K562 (cell line): ENCODE measurements around the gene LAP3. TPM values are rescaled to one million over a fixed set of nuclear protein-coding genes. Genes with fewer than 3 reads are reported as not detected.

Source experiments
- BHLHE40 ChIP-seq: IDR thresholded peaks from 2 replicates; pipeline ENCODE4 v1.6.1; 2011; ENCODE audit warnings: low read length, improper control_type of control experiment
- BRD4 ChIP-seq: fragments of 200-600 bp; sonication (generic); IDR thresholded peaks from 2 replicates; pipeline ENCODE4 v1.6.1; 2017; ENCODE audit warnings: inconsistent platforms
- CCAR2 ChIP-seq: fragments of 200-400 bp; formaldehyde crosslinking; IDR thresholded peaks from 2 replicates; pipeline ENCODE4 v1.6.1; 2017; ENCODE audit warnings: mild to moderate bottlenecking, low read depth, low read length
- CREB3 ChIP-seq: fragments of 450-650 bp; conservative IDR thresholded peaks from 2 replicates; pipeline ENCODE4 v1.6.1; 2016; ENCODE audit warnings: missing genetic modification characterization, low read depth, mild to moderate bottlenecking, missing compliant biosample characterization, moderate library complexity
- CREBBP ChIP-seq: IDR thresholded peaks from one replicate; pipeline ENCODE4 v1.6.1; 2012; ENCODE audit warnings: low read depth, mild to moderate bottlenecking, control low read depth, inconsistent platforms, low read length
- DACH1 ChIP-seq: fragments of 450-650 bp; IDR thresholded peaks from 2 replicates; pipeline ENCODE4 v1.6.1; 2018; ENCODE audit not compliant: partially characterized antibody
- DDX20 ChIP-seq: fragments of 450-650 bp; IDR thresholded peaks from 2 replicates; pipeline ENCODE4 v1.6.1; 2016; ENCODE audit warnings: missing genetic modification characterization, low read depth, mild to moderate bottlenecking, missing compliant biosample characterization, moderate library complexity
- EP400 ChIP-seq: fragments of 450-650 bp; IDR thresholded peaks from 2 replicates; pipeline ENCODE4 v1.6.1; 2017; ENCODE audit warnings: antibody characterized with exemption, mild to moderate bottlenecking, moderate library complexity
- FIP1L1 ChIP-seq: fragments of 200-400 bp; formaldehyde crosslinking; IDR thresholded peaks from 2 replicates; pipeline ENCODE4 v1.6.1; 2018; ENCODE audit warnings: mild to moderate bottlenecking, low read depth, low read length; ENCODE audit not compliant: poor library complexity, severe bottlenecking
- GABPB2 ChIP-seq: fragments of 250-450 bp; sonication (Bioruptor Pico); conservative IDR thresholded peaks from 2 replicates; pipeline ENCODE4 v1.5.1; 2021; ENCODE audit warnings: mild to moderate bottlenecking
- POLR2AphosphoS2 ChIP-seq: IDR thresholded peaks from 2 replicates; pipeline ENCODE4 v1.6.1; 2012; ENCODE audit warnings: low read length, improper control_type of control experiment
- RBM25 ChIP-seq: fragments of 200-400 bp; formaldehyde crosslinking; IDR thresholded peaks from 2 replicates; pipeline ENCODE4 v1.6.1; 2018; ENCODE audit warnings: low read length, low read depth, moderate library complexity; ENCODE audit not compliant: severe bottlenecking
- SMAD2 ChIP-seq: fragments of 150-350 bp; IDR thresholded peaks from 2 replicates; pipeline ENCODE4 v1.6.1; 2014; ENCODE audit warnings: low read depth, mild to moderate bottlenecking, low read length
- TCF3 ChIP-seq: sonication (generic); formaldehyde crosslinking; IDR thresholded peaks from 2 replicates; pipeline ENCODE4 v1.4.0; 2020; ENCODE audit warnings: mild to moderate bottlenecking, missing genetic modification reagents
- ZFPM2 ChIP-seq: fragments of 250-450 bp; sonication (Bioruptor Pico); IDR thresholded peaks from 2 replicates; pipeline ENCODE4 v1.5.1; 2022; ENCODE audit warnings: mild to moderate bottlenecking
- ZNF174 ChIP-seq: fragments of 250-450 bp; sonication (Bioruptor Pico); IDR thresholded peaks from 2 replicates; pipeline ENCODE4 v1.4.0; 2020; ENCODE audit warnings: mild to moderate bottlenecking
- ZNF699 ChIP-seq: fragments of 250-450 bp; sonication (Bioruptor Pico); IDR thresholded peaks from 2 replicates; pipeline ENCODE4 v1.8.0; 2021; ENCODE audit warnings: mild to moderate bottlenecking, moderate library complexity; ENCODE audit not compliant: insufficient replicate concordance
- ZNF77 ChIP-seq: fragments of 250-450 bp; sonication (Bioruptor Pico); IDR thresholded peaks from 2 replicates; pipeline ENCODE4 v1.5.0; 2020
- polyA plus RNA-seq, 8 experiments: library from polyadenylated mRNA; depleted of rRNA in 4 of 8; stranded (reverse) in 5 of 8; unstranded in 3 of 8; fragments of >200 nt; fragmentation: Nextera tagmentation in 2 of 8; fragmentation: Illumina TruSeq in 1 of 8; extraction: Ambion mirVana in 2 of 8; extraction: Trizol in 1 of 8; gene quantifications; 2 replicates each; pipeline versions ENCODE4 v1.2.1 to v1.2.3, GENCODE V29; 2011 to 2014; ENCODE audit warnings: inconsistent platforms in 1 of 8, missing spikeins in 1 of 8
- total RNA-seq, 7 experiments: library from RNA; depleted of rRNA in 6 of 7; stranded (reverse); fragments of >200 nt in 6 of 7; fragmentation: Illumina TruSeq in 2 of 7; extraction: Trizol in 2 of 7; gene quantifications; 2 replicates each; pipeline versions ENCODE4 v1.2.1 to v1.2.3, GENCODE V29; 2011 to 2021; ENCODE audit warnings: low replicate concordance in 1 of 7
- TF ChIP-seq, protein P1 (sequence below), 3 experiments: fragments of 200-800 bp in 1 of 3; fragments of 250-450 bp in 1 of 3; fragments of 450-650 bp in 1 of 3; sonication (Bioruptor Pico) in 1 of 3; sonication (Bioruptor generic) in 1 of 3; formaldehyde crosslinking in 1 of 3; IDR thresholded peaks; 2 replicates each; pipeline versions ENCODE4 v1.6.1 to v1.8.0; 2016 to 2022; ENCODE audit warnings: mild to moderate bottlenecking in 2 of 3, missing genetic modification characterization in 2 of 3, missing compliant biosample characterization in 1 of 3, moderate library complexity in 1 of 3
- TF ChIP-seq, protein P2 (sequence below): sonication (generic); formaldehyde crosslinking; IDR thresholded peaks from 2 replicates; pipeline ENCODE4 v1.8.1; 2023; ENCODE audit warnings: mild to moderate bottlenecking, missing genetic modification reagents
- TF ChIP-seq, protein P3 (sequence below): fragments of 250-450 bp; sonication (Bioruptor Pico); IDR thresholded peaks from 2 replicates; pipeline ENCODE4 v1.5.0; 2021

The LAP3 gene
- total and polyA plus RNA-seq, 9 of the 15 experiments (the other 6 are each of a cell fraction or from before 2014, with no cell fraction given), result 82.3 to 170 (median 107) TPM

DNA sequence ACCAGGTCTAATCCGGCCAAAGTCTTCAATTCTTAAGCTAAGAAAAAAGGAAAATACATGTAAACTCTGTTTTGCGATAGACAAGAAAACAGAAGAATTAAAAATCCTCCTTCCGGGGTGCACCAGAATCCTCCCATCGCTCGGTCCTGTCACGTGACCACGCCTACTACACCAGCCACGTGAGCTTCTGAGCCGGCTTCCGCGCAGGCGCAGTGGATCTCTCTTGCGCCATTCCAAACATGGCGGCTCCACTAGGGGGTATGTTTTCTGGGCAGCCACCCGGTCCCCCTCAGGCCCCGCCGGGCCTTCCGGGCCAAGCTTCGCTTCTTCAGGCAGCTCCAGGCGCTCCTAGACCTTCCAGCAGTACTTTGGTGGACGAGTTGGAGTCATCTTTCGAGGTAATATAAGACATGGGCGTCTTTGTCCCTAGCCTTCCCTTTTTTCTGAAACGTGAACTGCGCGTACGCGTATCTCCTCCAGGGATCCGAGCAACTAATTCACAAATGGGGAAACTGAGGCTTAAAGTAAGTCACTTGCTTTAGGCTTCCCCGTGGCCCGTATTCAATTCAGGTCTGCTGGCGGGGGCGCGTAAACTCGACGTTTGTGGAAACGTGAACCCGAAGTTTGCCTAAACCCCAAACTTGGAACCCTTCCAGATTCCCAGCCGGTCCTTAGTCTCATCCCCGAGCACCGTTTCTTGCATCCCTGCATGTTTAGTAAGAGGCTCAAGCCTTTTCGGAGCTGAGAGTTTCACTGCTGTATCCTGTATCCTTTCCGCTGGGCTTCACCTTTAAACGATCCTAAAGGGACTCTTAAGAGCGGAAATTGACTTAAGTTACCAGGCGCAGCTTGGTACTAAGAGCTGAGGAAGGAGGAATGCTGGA, 37.7 kb downstream of the LAP3 start, which contains the start of gene MED28 (continued):
- TF ChIP-seq, protein P1, sequence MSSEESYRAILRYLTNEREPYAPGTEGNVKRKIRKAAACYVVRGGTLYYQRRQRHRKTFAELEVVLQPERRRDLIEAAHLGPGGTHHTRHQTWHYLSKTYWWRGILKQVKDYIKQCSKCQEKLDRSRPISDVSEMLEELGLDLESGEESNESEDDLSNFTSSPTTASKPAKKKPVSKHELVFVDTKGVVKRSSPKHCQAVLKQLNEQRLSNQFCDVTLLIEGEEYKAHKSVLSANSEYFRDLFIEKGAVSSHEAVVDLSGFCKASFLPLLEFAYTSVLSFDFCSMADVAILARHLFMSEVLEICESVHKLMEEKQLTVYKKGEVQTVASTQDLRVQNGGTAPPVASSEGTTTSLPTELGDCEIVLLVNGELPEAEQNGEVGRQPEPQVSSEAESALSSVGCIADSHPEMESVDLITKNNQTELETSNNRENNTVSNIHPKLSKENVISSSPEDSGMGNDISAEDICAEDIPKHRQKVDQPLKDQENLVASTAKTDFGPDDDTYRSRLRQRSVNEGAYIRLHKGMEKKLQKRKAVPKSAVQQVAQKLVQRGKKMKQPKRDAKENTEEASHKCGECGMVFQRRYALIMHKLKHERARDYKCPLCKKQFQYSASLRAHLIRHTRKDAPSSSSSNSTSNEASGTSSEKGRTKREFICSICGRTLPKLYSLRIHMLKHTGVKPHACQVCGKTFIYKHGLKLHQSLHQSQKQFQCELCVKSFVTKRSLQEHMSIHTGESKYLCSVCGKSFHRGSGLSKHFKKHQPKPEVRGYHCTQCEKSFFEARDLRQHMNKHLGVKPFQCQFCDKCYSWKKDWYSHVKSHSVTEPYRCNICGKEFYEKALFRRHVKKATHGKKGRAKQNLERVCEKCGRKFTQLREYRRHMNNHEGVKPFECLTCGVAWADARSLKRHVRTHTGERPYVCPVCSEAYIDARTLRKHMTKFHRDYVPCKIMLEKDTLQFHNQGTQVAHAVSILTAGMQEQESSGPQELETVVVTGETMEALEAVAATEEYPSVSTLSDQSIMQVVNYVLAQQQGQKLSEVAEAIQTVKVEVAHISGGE (CRISPR knock-in tag; IDR thresholded peaks at IDR 0.05), result peak in 1 of 3 experiments; percentile 63; a peak in 1 of 6 replicates
- no peak for TF ChIP-seq ZNF77 (CRISPR knock-in tag)
- no peak for TF ChIP-seq ZNF699
- no peak for TF ChIP-seq SMAD2
- no peak for TF ChIP-seq ZFPM2 (CRISPR knock-in tag)
- TF ChIP-seq TCF3 (CRISPR knock-in tag), result no peak
- no peak for TF ChIP-seq GABPB2
- TF ChIP-seq ZNF174 (CRISPR knock-in tag), result no peak
- TF ChIP-seq CCAR2, result no peak
- no peak for TF ChIP-seq RBM25
- TF ChIP-seq BRD4, result peak; percentile 76
- TF ChIP-seq POLR2AphosphoS2, result no peak
- TF ChIP-seq, protein P2, sequence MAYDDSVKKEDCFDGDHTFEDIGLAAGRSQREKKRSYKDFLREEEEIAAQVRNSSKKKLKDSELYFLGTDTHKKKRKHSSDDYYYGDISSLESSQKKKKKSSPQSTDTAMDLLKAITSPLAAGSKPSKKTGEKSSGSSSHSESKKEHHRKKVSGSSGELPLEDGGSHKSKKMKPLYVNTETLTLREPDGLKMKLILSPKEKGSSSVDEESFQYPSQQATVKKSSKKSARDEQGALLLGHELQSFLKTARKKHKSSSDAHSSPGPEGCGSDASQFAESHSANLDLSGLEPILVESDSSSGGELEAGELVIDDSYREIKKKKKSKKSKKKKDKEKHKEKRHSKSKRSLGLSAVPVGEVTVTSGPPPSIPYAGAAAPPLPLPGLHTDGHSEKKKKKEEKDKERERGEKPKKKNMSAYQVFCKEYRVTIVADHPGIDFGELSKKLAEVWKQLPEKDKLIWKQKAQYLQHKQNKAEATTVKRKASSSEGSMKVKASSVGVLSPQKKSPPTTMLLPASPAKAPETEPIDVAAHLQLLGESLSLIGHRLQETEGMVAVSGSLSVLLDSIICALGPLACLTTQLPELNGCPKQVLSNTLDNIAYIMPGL (CRISPR knock-in tag), result no peak
- TF ChIP-seq BHLHE40, result peak; percentile 99
- TF ChIP-seq, protein P3, sequence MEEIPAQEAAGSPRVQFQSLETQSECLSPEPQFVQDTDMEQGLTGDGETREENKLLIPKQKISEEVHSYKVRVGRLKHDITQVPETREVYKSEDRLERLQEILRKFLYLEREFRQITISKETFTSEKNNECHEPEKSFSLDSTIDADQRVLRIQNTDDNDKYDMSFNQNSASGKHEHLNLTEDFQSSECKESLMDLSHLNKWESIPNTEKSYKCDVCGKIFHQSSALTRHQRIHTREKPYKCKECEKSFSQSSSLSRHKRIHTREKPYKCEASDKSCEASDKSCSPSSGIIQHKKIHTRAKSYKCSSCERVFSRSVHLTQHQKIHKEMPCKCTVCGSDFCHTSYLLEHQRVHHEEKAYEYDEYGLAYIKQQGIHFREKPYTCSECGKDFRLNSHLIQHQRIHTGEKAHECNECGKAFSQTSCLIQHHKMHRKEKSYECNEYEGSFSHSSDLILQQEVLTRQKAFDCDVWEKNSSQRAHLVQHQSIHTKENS (CRISPR knock-in tag), result no peak
- no peak for TF ChIP-seq CREBBP
- TF ChIP-seq DACH1, result no peak
- TF ChIP-seq DDX20 (tag), result no peak
- TF ChIP-seq CREB3, result no peak
- TF ChIP-seq FIP1L1, result no peak
- TF ChIP-seq EP400, result peak; percentile 81
